WTC11 (cell line): Measurements from ENCODE around the gene COLQ.

Experiments used
- HMGXB4 ChIP-seq: sonication (generic); formaldehyde crosslinking; IDR thresholded peaks from 2 replicates; pipeline ENCODE4 v1.8.1; 2023; ENCODE audit warnings: mild to moderate bottlenecking, moderate library complexity, missing genetic modification reagents
- NFATC4 ChIP-seq: fragments of 250-450 bp; sonication (Bioruptor Pico); IDR thresholded peaks from 2 replicates; pipeline ENCODE4 v1.9.0; 2021; ENCODE audit warnings: mild to moderate bottlenecking
- TEAD1 ChIP-seq: sonication (generic); formaldehyde crosslinking; IDR thresholded peaks from 2 replicates; pipeline ENCODE4 v1.8.0; 2022; ENCODE audit warnings: mild to moderate bottlenecking, missing genetic modification reagents
- ZBTB21 ChIP-seq: sonication (generic); formaldehyde crosslinking; IDR thresholded peaks from 2 replicates; pipeline ENCODE4 v1.8.1; 2023; ENCODE audit warnings: mild to moderate bottlenecking, missing genetic modification reagents, borderline replicate concordance
- TF ChIP-seq, protein P1 (sequence below): fragments of 200-600 bp; IDR thresholded peaks from 2 replicates; pipeline ENCODE4 v1.8.0; 2022; ENCODE audit warnings: antibody characterized with exemption

GRCh38 chr3:15451216-15452113, 70.0 kb downstream of the COLQ start:
- TF ChIP-seq, protein P1, sequence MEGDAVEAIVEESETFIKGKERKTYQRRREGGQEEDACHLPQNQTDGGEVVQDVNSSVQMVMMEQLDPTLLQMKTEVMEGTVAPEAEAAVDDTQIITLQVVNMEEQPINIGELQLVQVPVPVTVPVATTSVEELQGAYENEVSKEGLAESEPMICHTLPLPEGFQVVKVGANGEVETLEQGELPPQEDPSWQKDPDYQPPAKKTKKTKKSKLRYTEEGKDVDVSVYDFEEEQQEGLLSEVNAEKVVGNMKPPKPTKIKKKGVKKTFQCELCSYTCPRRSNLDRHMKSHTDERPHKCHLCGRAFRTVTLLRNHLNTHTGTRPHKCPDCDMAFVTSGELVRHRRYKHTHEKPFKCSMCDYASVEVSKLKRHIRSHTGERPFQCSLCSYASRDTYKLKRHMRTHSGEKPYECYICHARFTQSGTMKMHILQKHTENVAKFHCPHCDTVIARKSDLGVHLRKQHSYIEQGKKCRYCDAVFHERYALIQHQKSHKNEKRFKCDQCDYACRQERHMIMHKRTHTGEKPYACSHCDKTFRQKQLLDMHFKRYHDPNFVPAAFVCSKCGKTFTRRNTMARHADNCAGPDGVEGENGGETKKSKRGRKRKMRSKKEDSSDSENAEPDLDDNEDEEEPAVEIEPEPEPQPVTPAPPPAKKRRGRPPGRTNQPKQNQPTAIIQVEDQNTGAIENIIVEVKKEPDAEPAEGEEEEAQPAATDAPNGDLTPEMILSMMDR, result no peak
- TF ChIP-seq TEAD1 (no peak), HMGXB4 (no peak), NFATC4 (CRISPR knock-in tag) (no peak), ZBTB21 (CRISPR knock-in tag) (no peak)
